HUDEP-2 (cell line): ENCODE measurements around the gene IL13.
A peak's percentile ranks its signal among the peaks of the same experiment; 100 is the strongest.
"Not testable (repeated sequence)": the region's sequence is repeated elsewhere in the genome, so short reads cannot be mapped to it uniquely, and the experiment has no call there.

Source experiments
- DNase-seq, 76 experiments: peaks; one replicate each; lab custom pipeline; 2025; ENCODE audit not compliant: unreplicated experiment in 76 of 76; lab: John Stamatoyannopoulos, UW

IL13 gene

GRCh38 chr5:132657676-132658380, at the start of gene IL13:
IL13 (plus strand) TSS chr5:132658173; CDS start chr5:132658187, 14 bp downstream.
- no peak for DNase-seq

GRCh38 chr5:132611965-132612364, 46.0 kb upstream of the IL13 start:
- no peak for DNase-seq

- no peak for DNase-seq
Observed at GRCh38 chr5:132612846-132613245, 45.1 kb upstream of the IL13 start.

GRCh38 chr5:132621699-132622098, 36.3 kb upstream of the IL13 start:
- no peak for DNase-seq

GRCh38 chr5:132622608-132623007, 35.4 kb upstream of the IL13 start:
- DNase-seq: no peak

GRCh38 chr5:132627470-132627869, 30.5 kb upstream of the IL13 start:
- no peak for DNase-seq

GRCh38 chr5:132628814-132629213, 29.2 kb upstream of the IL13 start:
- no peak for DNase-seq

- DNase-seq: no peak
Observed at GRCh38 chr5:132629230-132629944, 28.6 kb upstream of the IL13 start.

GRCh38 chr5:132633587-132633986, 24.4 kb upstream of the IL13 start:
- not testable (repeated sequence) for DNase-seq

- no peak for DNase-seq
Observed at GRCh38 chr5:132635873-132636272, 22.1 kb upstream of the IL13 start.

GRCh38 chr5:132637241-132637640, 20.7 kb upstream of the IL13 start:
- DNase-seq: no peak

GRCh38 chr5:132639706-132640130, 18.3 kb upstream of the IL13 start:
- DNase-seq: no peak

- DNase-seq: no peak
Observed at GRCh38 chr5:132640613-132641012, 17.4 kb upstream of the IL13 start.

GRCh38 chr5:132641241-132641723, 16.7 kb upstream of the IL13 start:
- DNase-seq: no peak

- DNase-seq: no peak
Observed at GRCh38 chr5:132641841-132642240, 16.1 kb upstream of the IL13 start.

- no peak for DNase-seq
Observed at GRCh38 chr5:132644177-132644576, 13.8 kb upstream of the IL13 start.

GRCh38 chr5:132646583-132647266, 11.2 kb upstream of the IL13 start:
- DNase-seq: no peak

GRCh38 chr5:132647473-132647872, 10.5 kb upstream of the IL13 start:
- DNase-seq: no peak

GRCh38 chr5:132648355-132648754, 9.6 kb upstream of the IL13 start:
- DNase-seq: no peak

GRCh38 chr5:132651838-132652469, 6.0 kb upstream of the IL13 start:
- peak in 51 of 76 experiments; percentile 9 to 77 (median 39) for DNase-seq

GRCh38 chr5:132653716-132654115, 4.3 kb upstream of the IL13 start:
- DNase-seq: no peak
